Measurements from ENCODE around the gene ST6GALNAC3.
A peak's percentile ranks its signal among the peaks of the same experiment; 100 is the strongest.

The ST6GALNAC3 gene

DNA sequence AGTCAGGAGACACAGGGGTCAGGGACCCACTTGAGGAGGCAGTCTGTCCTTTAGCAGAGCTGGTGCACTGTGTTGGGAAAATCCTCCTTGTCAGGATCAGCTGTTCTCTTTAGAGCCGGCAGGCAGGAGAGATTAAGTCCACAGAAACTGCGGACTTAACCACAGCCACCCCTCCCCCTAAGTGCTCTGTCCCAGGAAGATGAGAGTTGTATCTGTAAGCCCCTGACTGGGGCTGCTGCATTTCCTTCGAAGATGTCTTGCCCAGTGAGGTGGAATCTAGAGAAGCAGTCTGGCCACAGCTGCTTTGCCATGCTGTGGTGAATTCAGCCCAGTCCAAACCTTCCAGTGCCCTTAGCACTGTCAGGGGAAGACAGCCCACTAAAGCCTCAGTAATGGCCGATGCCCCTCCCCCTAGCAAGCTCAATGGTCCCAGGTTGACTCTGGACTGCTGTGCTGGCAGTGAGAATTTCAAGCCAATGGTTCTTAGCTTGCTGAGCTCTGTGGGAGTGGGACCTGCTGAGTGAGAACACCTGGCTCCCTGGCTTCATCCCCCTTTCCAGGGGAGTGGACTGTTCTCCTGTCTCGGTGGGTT is 172.8 kb downstream of the ST6GALNAC3 start:
- Histone ChIP-seq H3K27ac (ENCODE audit: extremely low read depth, low read depth, low read length) (no peak overlapping the region), H3K4me1 (ENCODE audit: control insufficient read depth, insufficient read depth, low read length) (no peaks in the 10 kb centered on the region), H3K36me3 (ENCODE audit: control insufficient read depth in 2 of 2, insufficient read depth in 1 of 2, low read length in 2 of 2) (no peaks in the 10 kb centered on the region), H3K4me3 (ENCODE audit: low read depth, low read length) (no peak overlapping the region), H3K9me3 (ENCODE audit: control insufficient read depth, insufficient read depth, low read depth, low read length) (no peaks in the 10 kb centered on the region)
- POLR2A ChIA-PET, result no interaction called here
- CTCF ChIA-PET, result interaction anchor here (0.6 kb wide), 1 partner anchor 51 kb away, joined by 3 read pairs; no protein-coding TSS in a partner anchor
- TF ChIP-seq YY1 (tag by site-specific recombination; IDR thresholded peaks at IDR 0.05) (no peak), ZIC2 (tag by site-specific recombination; IDR thresholded peaks at IDR 0.05) (peak; percentile 83)

DNA sequence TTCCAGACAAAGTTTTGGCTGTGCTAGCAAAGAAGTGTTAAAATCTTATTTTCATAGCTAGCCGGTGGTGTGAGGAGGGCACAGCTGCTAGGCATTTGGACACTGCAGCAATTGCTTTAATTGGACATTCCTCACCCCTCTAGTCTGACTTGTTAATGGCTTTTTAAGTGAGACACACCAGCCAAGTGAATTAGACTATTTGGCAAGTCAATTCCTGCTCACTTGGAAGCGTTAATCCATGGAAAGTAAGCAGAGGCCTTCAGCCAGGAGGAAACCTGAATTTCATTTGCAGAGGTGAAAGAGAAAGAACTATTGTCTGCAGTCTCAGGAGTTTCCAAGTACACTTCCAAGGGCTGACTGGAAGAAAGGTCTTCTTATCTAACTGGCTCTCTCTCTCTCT is 175.7 kb downstream of the ST6GALNAC3 start:
- Histone ChIP-seq H3K4me1 (ENCODE audit: control insufficient read depth, insufficient read depth, low read length) (no peaks in the 10 kb centered on the region; the same call in 1 of the 2 replicates), H3K36me3 (ENCODE audit: control insufficient read depth in 2 of 2, insufficient read depth in 1 of 2, low read length in 2 of 2) (no peaks in the 10 kb centered on the region), H3K27ac (ENCODE audit: extremely low read depth, low read depth, low read length) (no peak overlapping the region), H3K9me3 (ENCODE audit: control insufficient read depth, insufficient read depth, low read depth, low read length) (no peaks in the 10 kb centered on the region), H3K4me3 (ENCODE audit: low read depth, low read length) (no peak overlapping the region)
- no peak for TF ChIP-seq KLF9 (tag by site-specific recombination; IDR thresholded peaks at IDR 0.05; ENCODE audit: low read depth)
- TF ChIP-seq ZNF610 (tag by site-specific recombination; IDR thresholded peaks at IDR 0.05; ENCODE audit: borderline replicate concordance), result no peak
- TF ChIP-seq ZFP3 (tag by site-specific recombination; IDR thresholded peaks at IDR 0.05; ENCODE audit: low read depth), result no peak
- TF ChIP-seq FEZF1 (tag by site-specific recombination; IDR thresholded peaks at IDR 0.05), result 0 out of 2 replicates have a peak, but pooled peaks have one; percentile 5
- TF ChIP-seq, protein P1, sequence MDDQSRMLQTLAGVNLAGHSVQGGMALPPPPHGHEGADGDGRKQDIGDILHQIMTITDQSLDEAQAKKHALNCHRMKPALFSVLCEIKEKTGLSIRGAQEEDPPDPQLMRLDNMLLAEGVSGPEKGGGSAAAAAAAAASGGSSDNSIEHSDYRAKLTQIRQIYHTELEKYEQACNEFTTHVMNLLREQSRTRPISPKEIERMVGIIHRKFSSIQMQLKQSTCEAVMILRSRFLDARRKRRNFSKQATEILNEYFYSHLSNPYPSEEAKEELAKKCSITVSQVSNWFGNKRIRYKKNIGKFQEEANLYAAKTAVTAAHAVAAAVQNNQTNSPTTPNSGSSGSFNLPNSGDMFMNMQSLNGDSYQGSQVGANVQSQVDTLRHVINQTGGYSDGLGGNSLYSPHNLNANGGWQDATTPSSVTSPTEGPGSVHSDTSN (CRISPR knock-in tag; IDR thresholded peaks at IDR 0.05), result no peak
- TF ChIP-seq ZNF548 (tag by site-specific recombination; IDR thresholded peaks at IDR 0.05), result no peak
- POLR2A ChIA-PET, result no interaction called here
- CTCF ChIA-PET, result interaction anchor here (0.7 kb wide), 1 partner anchor 260 kb away, joined by 5 read pairs; no protein-coding TSS in a partner anchor

DNA sequence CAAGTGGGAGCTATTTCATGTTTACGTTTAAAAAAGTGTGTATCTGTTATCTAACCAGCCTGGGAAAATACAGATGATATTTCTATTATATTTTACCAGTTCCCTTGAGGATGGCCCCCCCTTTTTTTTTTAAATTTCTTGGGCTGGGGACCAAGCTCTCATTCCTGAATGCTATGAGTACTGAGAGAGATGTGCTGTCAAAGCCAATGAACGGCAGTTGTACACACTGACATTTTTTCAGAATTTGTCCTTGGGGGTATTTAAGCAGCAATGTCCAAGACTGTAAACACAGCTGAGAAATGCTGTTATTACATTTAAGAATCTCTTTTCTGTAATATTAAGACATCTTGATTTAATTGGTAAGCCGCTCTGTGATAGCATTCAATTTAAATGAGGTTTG is 177.9 kb downstream of the ST6GALNAC3 start:
- TF ChIP-seq ZNF335 (tag by site-specific recombination; conservative IDR thresholded peaks at IDR 0.05) (no peak), ZNF747 (tag by site-specific recombination; IDR thresholded peaks at IDR 0.05) (no peak), ZNF677 (tag by site-specific recombination; IDR thresholded peaks at IDR 0.05) (no peak), ZNF571 (tag by site-specific recombination; IDR thresholded peaks at IDR 0.05) (no peak), SP3 (tag by site-specific recombination; IDR thresholded peaks at IDR 0.05) (no peak), ZNF785 (tag by site-specific recombination; IDR thresholded peaks at IDR 0.05) (no peak), ZNF223 (tag by site-specific recombination; IDR thresholded peaks at IDR 0.05) (no peak), ZNF23 (tag by site-specific recombination; IDR thresholded peaks at IDR 0.05; ENCODE audit: borderline replicate concordance) (no peak), ZNF202 (tag by site-specific recombination; IDR thresholded peaks at IDR 0.05; ENCODE audit: borderline replicate concordance) (no peak)
- TF ChIP-seq, protein P2, sequence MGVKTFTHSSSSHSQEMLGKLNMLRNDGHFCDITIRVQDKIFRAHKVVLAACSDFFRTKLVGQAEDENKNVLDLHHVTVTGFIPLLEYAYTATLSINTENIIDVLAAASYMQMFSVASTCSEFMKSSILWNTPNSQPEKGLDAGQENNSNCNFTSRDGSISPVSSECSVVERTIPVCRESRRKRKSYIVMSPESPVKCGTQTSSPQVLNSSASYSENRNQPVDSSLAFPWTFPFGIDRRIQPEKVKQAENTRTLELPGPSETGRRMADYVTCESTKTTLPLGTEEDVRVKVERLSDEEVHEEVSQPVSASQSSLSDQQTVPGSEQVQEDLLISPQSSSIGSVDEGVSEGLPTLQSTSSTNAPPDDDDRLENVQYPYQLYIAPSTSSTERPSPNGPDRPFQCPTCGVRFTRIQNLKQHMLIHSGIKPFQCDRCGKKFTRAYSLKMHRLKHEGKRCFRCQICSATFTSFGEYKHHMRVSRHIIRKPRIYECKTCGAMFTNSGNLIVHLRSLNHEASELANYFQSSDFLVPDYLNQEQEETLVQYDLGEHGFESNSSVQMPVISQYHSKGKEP (tag by site-specific recombination; IDR thresholded peaks at IDR 0.05), result no peak
- no peaks in the 10 kb centered on the region for H3K36me3 ChIP-seq (ENCODE audit: control insufficient read depth in 2 of 2, insufficient read depth in 1 of 2, low read length in 2 of 2)
- no peak overlapping the region for H3K4me3 ChIP-seq (ENCODE audit: low read depth, low read length)
- H3K9me3 ChIP-seq (ENCODE audit: control insufficient read depth, insufficient read depth, low read depth, low read length), result no peaks in the 10 kb centered on the region
- POLR2A ChIA-PET, result no interaction called here
- H3K4me1 ChIP-seq (ENCODE audit: control insufficient read depth, insufficient read depth, low read length), result no peaks in the 10 kb centered on the region; the same call in none of the 2 replicates
- CTCF ChIA-PET, result no interaction called here
- H3K27ac ChIP-seq (ENCODE audit: extremely low read depth, low read depth, low read length), result no peak overlapping the region

Measured in HEK293 (cell line).